Measurements from ENCODE around the gene FOXD2.

- TF ChIP-seq BHLHE40 (IDR thresholded peaks at IDR 0.05; ENCODE audit: low read depth, low read length) (no peak), FOS (IDR thresholded peaks at IDR 0.05; ENCODE audit: low read depth, low read length) (no peak), SMC3 (IDR thresholded peaks at IDR 0.05; ENCODE audit: low read depth, low read length) (no peak), MXI1 (IDR thresholded peaks at IDR 0.05; ENCODE audit: borderline replicate concordance, low read depth, low read length) (no peak), CTCF (conservative IDR thresholded peaks at IDR 0.05; ENCODE audit: low read depth, low read length) (no peak), ELK1 (IDR thresholded peaks at IDR 0.05; ENCODE audit: borderline replicate concordance, low read depth, low read length) (no peak)
These were observed 33.3 kb downstream of the FOXD2 start for GRCh38 chr1:47471163-47471562.

Data from IMR-90 (cell line).